Stimulated activated naive B cell treated with anti-CD40 and anti-IgM and Interleukin-4, amounts not matched to agents 10 μg/mL and 1 μg/mL and 100 μg/mL, for 72 hours (primary cell): ENCODE results near the gene SLC37A2.
"Not testable (repeated sequence)": the region's sequence is repeated elsewhere in the genome, so short reads cannot be mapped to it uniquely, and the experiment has no call there.

Experiments used
- ATAC-seq, 2 donors: fragments of 150-1000 bp; cut with Tn5 transposase; replicated peaks; 2 replicates each; pipeline ENCODE4 v1.10.0; 2021; ENCODE audit warnings: moderate library complexity in 1 of 2
- DNase-seq: peaks from one replicate; pipeline ENCODE4 v3.0.0; 2021
- H3K27ac Mint-ChIP-seq: one replicate; pipeline ENCODE4 v1.8.0; 2022; ENCODE audit warnings: mild to moderate bottlenecking, mixed read lengths
- H3K27me3 Mint-ChIP-seq, 2 donors: one replicate each; pipeline ENCODE4 v1.8.0; 2022; ENCODE audit warnings: mixed read lengths in 2 of 2
- H3K36me3 Mint-ChIP-seq, 2 donors: one replicate each; pipeline ENCODE4 v1.8.0; 2022; ENCODE audit warnings: mixed read lengths in 2 of 2, mild to moderate bottlenecking in 1 of 2
- H3K4me1 Mint-ChIP-seq, 2 donors: one replicate each; pipeline ENCODE4 v1.8.0; 2022; ENCODE audit warnings: mixed read lengths in 2 of 2, mild to moderate bottlenecking in 1 of 2
- H3K4me3 Mint-ChIP-seq, 2 donors: one replicate each; pipeline ENCODE4 v1.8.0; 2022; ENCODE audit warnings: mild to moderate bottlenecking in 2 of 2, mixed read lengths in 2 of 2, moderate library complexity in 1 of 2
- H3K9me3 Mint-ChIP-seq, 2 donors: one replicate each; pipeline ENCODE4 v1.8.0; 2022; ENCODE audit warnings: mixed read lengths in 2 of 2, mild to moderate bottlenecking in 1 of 2

The SLC37A2 gene

GRCh38 chr11:125062931-125063428, at the start of gene SLC37A2:
Gene SLC37A2, plus strand, starts transcription at chr11:125063305. Its CDS starts 63 bp downstream, at chr11:125063368.
- ATAC-seq = peak; percentile 98 to 99
- Mint-ChIP-seq H3K4me3 (peak within 1 kb of the TSS; percentile 88 to 90), H3K4me1 (peaks cover 7 to 18% of the 10 kb centered on the region in 2 donors), H3K9me3 (no peaks in the 10 kb centered on the region), H3K27me3 (peaks cover 7 to 32% of the 10 kb centered on the region in 2 donors), H3K36me3 (no peaks in the 10 kb centered on the region), H3K27ac (peak within 1 kb of the TSS; percentile 94)
- DNase-seq = peak; percentile 80

- H3K4me1 Mint-ChIP-seq = no peaks in the 10 kb centered on the region
- DNase-seq (no peak), ATAC-seq (no peak)
- peaks cover 0 to 3% of the 10 kb centered on the region in 2 donors for H3K9me3 Mint-ChIP-seq
- H3K27ac Mint-ChIP-seq = no peak overlapping the region
- no peaks in the 10 kb centered on the region for H3K27me3 Mint-ChIP-seq
- peaks cover 2 to 6% of the 10 kb centered on the region in 2 donors for H3K36me3 Mint-ChIP-seq
- no peak overlapping the region for H3K4me3 Mint-ChIP-seq
Observed at GRCh38 chr11:125016413-125016812, 46.7 kb upstream of the SLC37A2 start.

GRCh38 chr11:125020342-125020741, 42.8 kb upstream of the SLC37A2 start:
- no peaks in the 10 kb centered on the region for H3K27me3 Mint-ChIP-seq
- no peaks in the 10 kb centered on the region for H3K36me3 Mint-ChIP-seq
- no peaks in the 10 kb centered on the region for H3K4me1 Mint-ChIP-seq
- no peak overlapping the region for H3K4me3 Mint-ChIP-seq
- no peaks in the 10 kb centered on the region for H3K9me3 Mint-ChIP-seq
- DNase-seq = no peak
- no peak overlapping the region for H3K27ac Mint-ChIP-seq
- ATAC-seq = no peak

GRCh38 chr11:125022551-125022950, 40.6 kb upstream of the SLC37A2 start:
- no peaks in the 10 kb centered on the region for H3K27me3 Mint-ChIP-seq
- no peaks in the 10 kb centered on the region for H3K4me1 Mint-ChIP-seq
- no peak for ATAC-seq

GRCh38 chr11:125025968-125026367, 37.1 kb upstream of the SLC37A2 start:
- DNase-seq (no peak), ATAC-seq (no peak)
- Mint-ChIP-seq H3K36me3 (peaks cover 4 to 21% of the 10 kb centered on the region in 2 donors), H3K27ac (no peak overlapping the region), H3K9me3 (peaks cover 7 to 8% of the 10 kb centered on the region in 2 donors), H3K4me1 (no peaks in the 10 kb centered on the region), H3K4me3 (no peak overlapping the region), H3K27me3 (no peaks in the 10 kb centered on the region)

More at GRCh38 chr11:125022551-125022950, 40.6 kb upstream of the SLC37A2 start:
- Mint-ChIP-seq H3K27ac (no peak overlapping the region), H3K9me3 (no peaks in the 10 kb centered on the region), H3K36me3 (peaks cover 0 to 2% of the 10 kb centered on the region in 2 donors), H3K4me3 (no peak overlapping the region)
- DNase-seq = no peak

GRCh38 chr11:125029431-125029830, 33.7 kb upstream of the SLC37A2 start:
- DNase-seq, H3K4me3 Mint-ChIP-seq, H3K27me3 Mint-ChIP-seq, ATAC-seq, H3K27ac Mint-ChIP-seq, H3K4me1 Mint-ChIP-seq: not testable (repeated sequence)
- Mint-ChIP-seq H3K9me3 (peaks cover 22 to 24% of the 10 kb centered on the region in 2 donors), H3K36me3 (peaks cover 16 to 37% of the 10 kb centered on the region in 2 donors)

GRCh38 chr11:125036933-125037332, 26.2 kb upstream of the SLC37A2 start:
- DNase-seq = no peak
- H3K4me3 Mint-ChIP-seq = no peak overlapping the region
- no peaks in the 10 kb centered on the region for H3K27me3 Mint-ChIP-seq
- no peak overlapping the region for H3K27ac Mint-ChIP-seq
- no peaks in the 10 kb centered on the region for H3K4me1 Mint-ChIP-seq
- ATAC-seq = peak; percentile 63 to 85
- peaks cover 21 to 30% of the 10 kb centered on the region in 2 donors for H3K36me3 Mint-ChIP-seq
- peaks cover 21% of the 10 kb centered on the region in 2 donors for H3K9me3 Mint-ChIP-seq

GRCh38 chr11:125049164-125049792, 13.8 kb upstream of the SLC37A2 start:
- no peaks in the 10 kb centered on the region for H3K36me3 Mint-ChIP-seq
- H3K9me3 Mint-ChIP-seq = peaks cover 0 to 3% of the 10 kb centered on the region in 2 donors
- ATAC-seq = no peak

GRCh38 chr11:125052047-125052446, 11.1 kb upstream of the SLC37A2 start:
- DNase-seq = no peak
- H3K27ac Mint-ChIP-seq = no peak overlapping the region
- no peaks in the 10 kb centered on the region for H3K4me1 Mint-ChIP-seq
- no peak overlapping the region for H3K4me3 Mint-ChIP-seq
- no peaks in the 10 kb centered on the region for H3K27me3 Mint-ChIP-seq
- H3K36me3 Mint-ChIP-seq = no peaks in the 10 kb centered on the region
- no peaks in the 10 kb centered on the region for H3K9me3 Mint-ChIP-seq
- no peak for ATAC-seq

More at GRCh38 chr11:125049164-125049792, 13.8 kb upstream of the SLC37A2 start:
- H3K27ac Mint-ChIP-seq = no peak overlapping the region
- no peaks in the 10 kb centered on the region for H3K4me1 Mint-ChIP-seq
- H3K27me3 Mint-ChIP-seq = no peaks in the 10 kb centered on the region
- no peak for DNase-seq
- H3K4me3 Mint-ChIP-seq = no peak overlapping the region

- H3K4me3 Mint-ChIP-seq = no peak overlapping the region
- DNase-seq = no peak
- H3K9me3 Mint-ChIP-seq = no peaks in the 10 kb centered on the region
- no peaks in the 10 kb centered on the region for H3K27me3 Mint-ChIP-seq
- H3K36me3 Mint-ChIP-seq = no peaks in the 10 kb centered on the region
- no peaks in the 10 kb centered on the region for H3K4me1 Mint-ChIP-seq
- no peak for ATAC-seq
- H3K27ac Mint-ChIP-seq = no peak overlapping the region
Observed at GRCh38 chr11:125053167-125053566, 9.9 kb upstream of the SLC37A2 start.

GRCh38 chr11:125055107-125055715, 7.9 kb upstream of the SLC37A2 start:
- ATAC-seq = no peak
- Mint-ChIP-seq H3K4me1 (no peaks in the 10 kb centered on the region), H3K27ac (no peak overlapping the region), H3K4me3 (no peak overlapping the region), H3K36me3 (no peaks in the 10 kb centered on the region), H3K9me3 (no peaks in the 10 kb centered on the region), H3K27me3 (no peaks in the 10 kb centered on the region)
- no peak for DNase-seq

- H3K27ac Mint-ChIP-seq, H3K36me3 Mint-ChIP-seq, H3K4me3 Mint-ChIP-seq, H3K9me3 Mint-ChIP-seq, H3K4me1 Mint-ChIP-seq, ATAC-seq, DNase-seq, H3K27me3 Mint-ChIP-seq: not testable (repeated sequence)
Observed at GRCh38 chr11:125056111-125056510, 7.0 kb upstream of the SLC37A2 start.

GRCh38 chr11:125056931-125057692, 6.0 kb upstream of the SLC37A2 start:
- ATAC-seq (no peak), DNase-seq (no peak)
- H3K27ac Mint-ChIP-seq = no peak overlapping the region
- H3K27me3 Mint-ChIP-seq = peaks cover 4 to 7% of the 10 kb centered on the region in 2 donors
- H3K4me3 Mint-ChIP-seq = no peak overlapping the region
- H3K4me1 Mint-ChIP-seq = peaks cover 0 to 3% of the 10 kb centered on the region in 2 donors
- H3K36me3 Mint-ChIP-seq = no peaks in the 10 kb centered on the region
- no peaks in the 10 kb centered on the region for H3K9me3 Mint-ChIP-seq

GRCh38 chr11:125057693-125058016, 5.5 kb upstream of the SLC37A2 start:
- Mint-ChIP-seq H3K27ac (no peak overlapping the region), H3K9me3 (no peaks in the 10 kb centered on the region), H3K4me3 (no peak overlapping the region), H3K27me3 (peaks cover 4 to 12% of the 10 kb centered on the region in 2 donors), H3K36me3 (no peaks in the 10 kb centered on the region), H3K4me1 (peaks cover 3 to 7% of the 10 kb centered on the region in 2 donors)
- DNase-seq = no peak
- ATAC-seq = no peak
